SK-N-MC (cell line): Measurements from ENCODE around the gene TBC1D10B.

Experiments
- EZH2 ChIP-seq: fragments of 200-600 bp; sonication (generic); IDR thresholded peaks from one replicate; pipeline ENCODE4 v1.6.1; 2017; ENCODE audit warnings: antibody characterized with exemption
- FOXP2 ChIP-seq: optimal IDR thresholded peaks from 2 replicates; pipeline ENCODE3; 2011; ENCODE audit warnings: mild to moderate bottlenecking, moderate library complexity; ENCODE audit not compliant: insufficient read depth; ENCODE audit errors: extremely low read length, control extremely low read depth
- POLR2AphosphoS5 ChIP-seq: IDR thresholded peaks from 2 replicates; pipeline ENCODE4 v1.6.1; 2012; ENCODE audit warnings: mild to moderate bottlenecking, low read depth, low read length, borderline replicate concordance

DNA sequence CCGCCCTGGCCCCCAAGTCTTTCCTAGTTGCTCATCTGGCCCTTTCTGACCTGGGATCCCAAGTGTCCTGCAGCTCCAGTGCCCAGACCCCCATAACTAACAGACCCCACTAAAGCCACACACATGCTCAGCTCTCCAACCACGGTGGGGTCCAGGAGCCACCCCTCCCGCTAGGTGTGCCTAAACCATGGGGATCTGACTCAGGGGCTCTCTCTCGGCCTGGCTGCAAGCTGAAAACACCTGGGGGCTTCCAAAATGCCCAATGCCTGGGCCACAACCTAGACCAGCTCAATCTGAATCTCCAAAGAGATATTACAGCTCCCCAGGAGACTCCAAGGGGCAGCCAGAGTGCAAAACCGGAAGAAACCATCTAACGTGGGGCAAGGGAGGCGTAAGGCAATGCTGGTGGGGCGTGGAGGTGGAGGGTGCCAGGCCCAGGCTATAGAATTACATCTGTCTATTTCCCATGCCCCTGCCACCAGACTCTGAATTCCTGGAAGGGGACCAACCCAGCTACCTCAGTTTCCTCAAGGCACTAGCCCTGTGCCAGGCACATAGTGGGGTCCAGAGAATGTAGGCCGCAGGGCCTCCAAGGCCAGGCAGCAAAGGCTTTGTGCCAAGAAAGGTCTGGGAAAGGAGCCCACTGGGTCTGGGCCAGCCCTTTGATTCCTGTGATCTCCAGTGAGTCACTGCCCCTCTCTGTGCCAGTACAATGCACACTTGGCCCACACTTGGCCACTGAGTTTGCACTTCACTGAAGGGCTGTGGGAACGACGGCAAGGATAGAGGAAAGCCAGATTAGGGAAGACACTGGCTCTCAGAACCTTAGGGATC is 18.5 kb downstream of the TBC1D10B start:
- TF ChIP-seq POLR2AphosphoS5 (no peak), EZH2 (no peak), FOXP2 (no peak)
